Adrenal gland (tissue), 12 donors: ENCODE data around the gene PTGER4. TPM values are rescaled to one million over a fixed set of nuclear protein-coding genes. Genes with fewer than 3 reads are reported as not detected.
A peak's percentile ranks its signal among the peaks of the same experiment; 100 is the strongest.

Experiments
- DNase-seq, 7 donors: peaks; one replicate each; pipeline ENCODE4 v3.0.0-alpha.2; 2019 to 2020
- H3K27ac ChIP-seq, 5 donors: fragments of 200-600 bp; sonication (generic) in 4 of 5; 1 replicate in 3 of 5; 2 replicates in 2 of 5; pipeline versions ENCODE4 v1.5.1 to v1.8.0; 2016 to 2020; ENCODE audit warnings: mild to moderate bottlenecking in 1 of 5
- H3K27me3 ChIP-seq: fragments of 200-600 bp; 2 replicates; pipeline ENCODE4 v1.8.0; 2021
- H3K36me3 ChIP-seq, 2 donors: fragments of 200-600 bp; replicated peaks in 1 of 2; 1 replicate in 1 of 2; 2 replicates in 1 of 2; pipeline versions ENCODE4 v1.5.1 to v1.8.0; 2018 to 2022
- H3K4me1 ChIP-seq, 2 donors: fragments of 200-600 bp; replicated peaks in 1 of 2; 1 replicate in 1 of 2; 2 replicates in 1 of 2; pipeline versions ENCODE4 v1.5.1 to v1.8.0; 2018 to 2021
- H3K4me3 ChIP-seq, 4 donors: fragments of 200-600 bp; sonication (generic) in 3 of 4; one replicate each; pipeline ENCODE4 v1.5.1; 2016 to 2018
- H3K9me3 ChIP-seq, 3 donors: fragments of 200-600 bp; sonication (generic) in 1 of 3; replicated peaks in 1 of 3; 1 replicate in 2 of 3; 2 replicates in 1 of 3; pipeline versions ENCODE4 v1.5.1 to v1.8.0; 2016 to 2021
- POLR2A ChIP-seq, 2 donors: fragments of 450-650 bp; IDR thresholded peaks; one replicate each; pipeline ENCODE4 v1.6.1; 2017; ENCODE audit warnings: antibody characterized with exemption in 2 of 2, mild to moderate bottlenecking in 2 of 2, moderate library complexity in 1 of 2
- WGBS, 4 donors: extraction: QIAGEN DNeasy Blood & Tissue Kit in 2 of 4; methylation state at CpG; one replicate each; pipeline versions ENCODE4 v1.1.5 to v1.1.7; 2013 to 2017; 5-methylcytosine and 5-hydroxymethylcytosine counted together
- intact Hi-C, 2 donors: fragments of 100-400 bp; cut with DNase I; formaldehyde crosslinking; loops; one replicate each; pipeline versions ENCODE4 v1.14.1 to v1.15.0; 2022 to 2023
- polyA plus RNA-seq, 3 donors: library from polyadenylated mRNA; stranded (reverse); fragments of 200-250 nt in 2 of 3; fragments of 350-450 nt in 1 of 3; fragmentation: Illumina TruSeq in 1 of 3; extraction: RNeasy Lipid Tissue Mini Kit (QIAGEN cat#74804) in 1 of 3; gene quantifications; one replicate each; pipeline ENCODE4 v1.2.3, GENCODE V29; 2013 to 2014
- small RNA-seq, 2 donors: library from RNA; depleted of rRNA; stranded (forward); fragments of <200 nt; gene quantifications; one replicate each; pipeline ENCODE3, GENCODE V24; 2016
- total RNA-seq, 9 donors: library from RNA; depleted of rRNA in 4 of 9; stranded (reverse); fragments of >200 nt in 4 of 9; fragments of 120-200 nt in 1 of 9; fragmentation: NEBNext Ultra II Directional in 1 of 9; extraction: Animal tissue kit (Norgen Biotek cat#: 25700) in 1 of 9; gene quantifications; one replicate each; pipeline versions ENCODE4 v1.1.0 to v1.2.4, GENCODE V29; 2013 to 2023
- TF ChIP-seq, protein P1 (sequence below), 6 experiments: fragments of 450-650 bp in 4 of 6; fragments of 200-600 bp in 2 of 6; sonication (generic) in 1 of 6; IDR thresholded peaks; 1 replicate in 5 of 6; 2 replicates in 1 of 6; pipeline versions ENCODE4 v1.5.1 to v1.8.0; 2016 to 2021; ENCODE audit warnings: antibody characterized with exemption in 6 of 6, mild to moderate bottlenecking in 2 of 6, moderate library complexity in 1 of 6
- donor health status: healthy with polysubstance abuse.
- donor health status: Bipolar disorder and iron deficiency.
- donor health status: DM: yes; HTN: yes; CAD: no.
- donor health status: DM: no; HTN: no; CAD: no.
- donor health status: DM: no; HTN: no; CAD: no.
- donor health status: DM: yes; HTN: yes; CAD: no.

PTGER4 gene
- total and polyA plus RNA-seq, 12 donors, result 1.3 to 89.6 (median 17.9) TPM

- no peak for DNase-seq
- H3K4me3 ChIP-seq, result no peak overlapping the region
- intact Hi-C loops, result no loop called here
- H3K4me1 ChIP-seq, result peaks cover 6 to 37% of the 10 kb centered on the region in 2 donors
- H3K27me3 ChIP-seq, result no peaks in the 10 kb centered on the region
- H3K36me3 ChIP-seq, result no peaks in the 10 kb centered on the region
- peak overlapping the region in 1 of 5 donors; percentile 13 for H3K27ac ChIP-seq
- TF ChIP-seq POLR2A (IDR thresholded peaks at IDR 0.05), result no peak
- TF ChIP-seq, protein P1, sequence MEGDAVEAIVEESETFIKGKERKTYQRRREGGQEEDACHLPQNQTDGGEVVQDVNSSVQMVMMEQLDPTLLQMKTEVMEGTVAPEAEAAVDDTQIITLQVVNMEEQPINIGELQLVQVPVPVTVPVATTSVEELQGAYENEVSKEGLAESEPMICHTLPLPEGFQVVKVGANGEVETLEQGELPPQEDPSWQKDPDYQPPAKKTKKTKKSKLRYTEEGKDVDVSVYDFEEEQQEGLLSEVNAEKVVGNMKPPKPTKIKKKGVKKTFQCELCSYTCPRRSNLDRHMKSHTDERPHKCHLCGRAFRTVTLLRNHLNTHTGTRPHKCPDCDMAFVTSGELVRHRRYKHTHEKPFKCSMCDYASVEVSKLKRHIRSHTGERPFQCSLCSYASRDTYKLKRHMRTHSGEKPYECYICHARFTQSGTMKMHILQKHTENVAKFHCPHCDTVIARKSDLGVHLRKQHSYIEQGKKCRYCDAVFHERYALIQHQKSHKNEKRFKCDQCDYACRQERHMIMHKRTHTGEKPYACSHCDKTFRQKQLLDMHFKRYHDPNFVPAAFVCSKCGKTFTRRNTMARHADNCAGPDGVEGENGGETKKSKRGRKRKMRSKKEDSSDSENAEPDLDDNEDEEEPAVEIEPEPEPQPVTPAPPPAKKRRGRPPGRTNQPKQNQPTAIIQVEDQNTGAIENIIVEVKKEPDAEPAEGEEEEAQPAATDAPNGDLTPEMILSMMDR (IDR thresholded peaks at IDR 0.05), result no peak
- H3K9me3 ChIP-seq, result peaks cover 0 to 5% (median 0%) of the 10 kb centered on the region in 3 donors
Observed at GRCh38 chr5:40735609-40736008, 55.9 kb downstream of the PTGER4 start.

- no peak for TF ChIP-seq POLR2A (IDR thresholded peaks at IDR 0.05)
- TF ChIP-seq, protein P1 (IDR thresholded peaks at IDR 0.05), result peak; percentile 56 to 78 (median 70)
- no peak for DNase-seq
- 0 to 15% (median 10%) methylated on average over 1 of the region's 1 CpG for WGBS, 4 donors
- Histone ChIP-seq H3K27ac (no peak overlapping the region), H3K4me3 (no peak overlapping the region), H3K36me3 (peaks cover 0 to 3% of the 10 kb centered on the region in 2 donors), H3K9me3 (peaks cover 0 to 7% (median 0%) of the 10 kb centered on the region in 3 donors), H3K27me3 (no peaks in the 10 kb centered on the region), H3K4me1 (peaks cover 6 to 37% of the 10 kb centered on the region in 2 donors)
- intact Hi-C loops, result no loop called here
Observed at GRCh38 chr5:40736103-40736875, 56.6 kb downstream of the PTGER4 start.

DNA sequence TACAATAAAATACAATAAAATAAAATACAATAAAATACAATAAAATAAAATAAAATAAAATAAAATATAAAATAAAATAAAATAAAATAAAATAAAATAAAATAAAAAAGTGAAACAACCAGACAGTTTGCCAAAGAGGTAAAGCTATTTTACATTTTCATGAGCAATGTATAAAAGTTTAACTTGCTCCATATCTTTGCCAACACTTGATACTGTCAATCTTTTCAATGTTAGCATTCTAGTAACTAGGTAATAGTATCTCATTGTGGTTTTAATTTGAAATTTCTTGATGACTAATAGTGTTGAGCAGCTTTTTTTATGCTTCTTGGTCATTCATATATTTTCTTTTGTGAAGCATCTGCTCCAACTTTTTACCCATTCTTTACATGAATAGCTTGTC, 58.8 kb downstream of the PTGER4 start:
- intact Hi-C loops, result no loop called here
- Histone ChIP-seq H3K9me3 (peaks cover 0 to 7% (median 0%) of the 10 kb centered on the region in 3 donors), H3K4me3 (no peak overlapping the region), H3K4me1 (peaks cover 3 to 32% of the 10 kb centered on the region in 2 donors), H3K27ac (no peak overlapping the region), H3K27me3 (no peaks in the 10 kb centered on the region), H3K36me3 (peaks cover 0 to 7% of the 10 kb centered on the region in 2 donors)
- no peak for DNase-seq
- TF ChIP-seq, protein P1 (IDR thresholded peaks at IDR 0.05), result no peak
- TF ChIP-seq POLR2A (IDR thresholded peaks at IDR 0.05), result no peak

Small RNA genes within 50 kb of the gene (small RNA-seq; reads per million reads assigned to genes)
- 0 reads per million in 2 donors for gene RF00092

Other genes with a start within 250 kb of the PTGER4 start
- gene TTC33, start 76.0 kb downstream of the PTGER4 start, total RNA-seq, result 10 to 100 TPM in 7 of 9 donors, 1 to 10 TPM in 2; 5.9 to 33.5 (median 15.3) TPM
- gene TTC33, start 76.0 kb downstream of the PTGER4 start, polyA plus RNA-seq, result 10 to 100 TPM in 1 of 3 donors, 1 to 10 TPM in 2; 5.8 to 19.6 (median 7.6) TPM
- 100 to 1,000 TPM in 1 of 9 donors, 10 to 100 TPM in 8; 42.5 to 100 (median 64.9) TPM for gene PRKAA1, start 118.5 kb downstream of the PTGER4 start, total RNA-seq
- 10 to 100 TPM; 19.5 to 58.3 (median 21.4) TPM for gene PRKAA1, start 118.5 kb downstream of the PTGER4 start, polyA plus RNA-seq
- gene RPL37, start 155.3 kb downstream of the PTGER4 start, total RNA-seq, result 1,000 to 10,000 TPM in 3 of 9 donors, 100 to 1,000 TPM in 6; 171 to 1,483 (median 885) TPM
- gene RPL37, start 155.3 kb downstream of the PTGER4 start, polyA plus RNA-seq, result 1,000 to 10,000 TPM; 1,448 to 3,068 (median 1,451) TPM
- gene CARD6, start 161.5 kb downstream of the PTGER4 start, total RNA-seq, result 10 to 100 TPM; 15.0 to 33.1 (median 28.3) TPM
- 10 to 100 TPM in 1 of 3 donors, 1 to 10 TPM in 2; 6.5 to 18.9 (median 9.9) TPM for gene CARD6, start 161.5 kb downstream of the PTGER4 start, polyA plus RNA-seq
- 1,000 to 10,000 TPM in 7 of 9 donors, 100 to 1,000 TPM in 2; 447 to 4,123 (median 1,362) TPM for gene C7, start 229.6 kb downstream of the PTGER4 start, total RNA-seq
- 1,000 to 10,000 TPM in 1 of 3 donors, 100 to 1,000 TPM in 2; 442 to 1,201 (median 740) TPM for gene C7, start 229.6 kb downstream of the PTGER4 start, polyA plus RNA-seq